ENCODE measurements around the gene SH2D5. TPM values are rescaled to one million over a fixed set of nuclear protein-coding genes. Genes with fewer than 3 reads are reported as not detected.

Gene SH2D5
- total RNA-seq, 1 donor from 2014 or later: 5.9 TPM

- no peaks in the 10 kb centered on the region for H3K27me3 ChIP-seq (ENCODE audit: insufficient read depth, low read length)
- Mint-ChIP-seq H3K27ac (ENCODE audit: unreplicated experiment) (peak overlapping the region; percentile 66), H3K4me1 (ENCODE audit: low read depth, unreplicated experiment) (peaks cover 15% of the 10 kb centered on the region), H3K27me3 (ENCODE audit: low read depth, unreplicated experiment) (peaks cover 2% of the 10 kb centered on the region), H3K9me3 (ENCODE audit: unreplicated experiment) (no peaks in the 10 kb centered on the region), H3K36me3 (ENCODE audit: low read depth, unreplicated experiment) (peaks cover 6% of the 10 kb centered on the region), H3K4me3 (ENCODE audit: unreplicated experiment) (no peak overlapping the region)
- H3K36me3 ChIP-seq (ENCODE audit: insufficient read depth, low read length): no peaks in the 10 kb centered on the region
- no peak overlapping the region for H3K4me3 ChIP-seq (ENCODE audit: insufficient read depth, low read depth, low read length)
- no peak overlapping the region for H3K4me2 ChIP-seq (ENCODE audit: low read length)
- no peak for TF ChIP-seq CTCF (IDR thresholded peaks at IDR 0.05; ENCODE audit: insufficient read depth, low read depth, low read length)
- no peak for TF ChIP-seq EZH2 (IDR thresholded peaks at IDR 0.05; ENCODE audit: insufficient read depth, low read length)
- no peaks in the 10 kb centered on the region for H3K4me1 ChIP-seq (ENCODE audit: insufficient read depth, low read length)
- no peak overlapping the region for H2AFZ ChIP-seq (ENCODE audit: low read depth, low read length)
- FAIRE-seq: no peak
- no peaks in the 10 kb centered on the region for H3K79me2 ChIP-seq (ENCODE audit: insufficient read depth, low read length)
- no peaks in the 10 kb centered on the region for H4K20me1 ChIP-seq (ENCODE audit: insufficient read depth, low read length)
- H3K27ac ChIP-seq (ENCODE audit: low read depth, low read length): no peak overlapping the region
- H3K9me3 ChIP-seq (ENCODE audit: insufficient read depth, low read depth, low read length): peaks cover 4% of the 10 kb centered on the region
- no peak for DNase-seq (ENCODE audit: low read depth)
- H3K9ac ChIP-seq (ENCODE audit: low read length): no peak overlapping the region
Measured at GRCh38 chr1:20704390-20705202, 27.9 kb downstream of the SH2D5 start.

GRCh38 chr1:20703124-20703756 is 29.3 kb downstream of the SH2D5 start:
- Mint-ChIP-seq H3K4me3 (ENCODE audit: unreplicated experiment) (no peak overlapping the region), H3K27ac (ENCODE audit: unreplicated experiment) (no peak overlapping the region), H3K36me3 (ENCODE audit: low read depth, unreplicated experiment) (peaks cover 3% of the 10 kb centered on the region), H3K9me3 (ENCODE audit: unreplicated experiment) (no peaks in the 10 kb centered on the region), H3K4me1 (ENCODE audit: low read depth, unreplicated experiment) (peaks cover 21% of the 10 kb centered on the region), H3K27me3 (ENCODE audit: low read depth, unreplicated experiment) (peaks cover 2% of the 10 kb centered on the region)
- FAIRE-seq (no peak), DNase-seq (ENCODE audit: low read depth) (no peak)
- Histone ChIP-seq H3K4me1 (ENCODE audit: insufficient read depth, low read length) (peaks cover 7% of the 10 kb centered on the region), H3K27ac (ENCODE audit: low read depth, low read length) (no peak overlapping the region), H4K20me1 (ENCODE audit: insufficient read depth, low read length) (no peaks in the 10 kb centered on the region), H3K36me3 (ENCODE audit: insufficient read depth, low read length) (no peaks in the 10 kb centered on the region), H3K4me2 (ENCODE audit: low read length) (no peak overlapping the region), H3K4me3 (ENCODE audit: insufficient read depth, low read depth, low read length) (no peak overlapping the region), H2AFZ (ENCODE audit: low read depth, low read length) (no peak overlapping the region), H3K9me3 (ENCODE audit: insufficient read depth, low read depth, low read length) (peaks cover 3% of the 10 kb centered on the region), H3K79me2 (ENCODE audit: insufficient read depth, low read length) (no peaks in the 10 kb centered on the region), H3K27me3 (ENCODE audit: insufficient read depth, low read length) (no peaks in the 10 kb centered on the region), H3K9ac (ENCODE audit: low read length) (no peak overlapping the region)
- no peak for TF ChIP-seq EZH2 (IDR thresholded peaks at IDR 0.05; ENCODE audit: insufficient read depth, low read length)

- H3K4me1 ChIP-seq (ENCODE audit: insufficient read depth, low read length): peaks cover 16% of the 10 kb centered on the region
- H3K79me2 ChIP-seq (ENCODE audit: insufficient read depth, low read length): no peaks in the 10 kb centered on the region
- no peaks in the 10 kb centered on the region for H4K20me1 ChIP-seq (ENCODE audit: insufficient read depth, low read length)
- Mint-ChIP-seq H3K4me3 (ENCODE audit: unreplicated experiment) (no peak overlapping the region), H3K36me3 (ENCODE audit: low read depth, unreplicated experiment) (peaks cover 3% of the 10 kb centered on the region), H3K4me1 (ENCODE audit: low read depth, unreplicated experiment) (peaks cover 22% of the 10 kb centered on the region), H3K27me3 (ENCODE audit: low read depth, unreplicated experiment) (peaks cover 2% of the 10 kb centered on the region), H3K9me3 (ENCODE audit: unreplicated experiment) (no peaks in the 10 kb centered on the region), H3K27ac (ENCODE audit: unreplicated experiment) (no peak overlapping the region)
- H3K9me3 ChIP-seq (ENCODE audit: insufficient read depth, low read depth, low read length): no peaks in the 10 kb centered on the region
- no peak overlapping the region for H3K4me3 ChIP-seq (ENCODE audit: insufficient read depth, low read depth, low read length)
- TF ChIP-seq CTCF (IDR thresholded peaks at IDR 0.05; ENCODE audit: insufficient read depth, low read depth, low read length): peak; percentile 13
- TF ChIP-seq EZH2 (IDR thresholded peaks at IDR 0.05; ENCODE audit: insufficient read depth, low read length): no peak
- FAIRE-seq (no peak), DNase-seq (ENCODE audit: low read depth) (no peak)
- no peaks in the 10 kb centered on the region for H3K27me3 ChIP-seq (ENCODE audit: insufficient read depth, low read length)
- H3K36me3 ChIP-seq (ENCODE audit: insufficient read depth, low read length): no peaks in the 10 kb centered on the region
- H3K4me2 ChIP-seq (ENCODE audit: low read length): no peak overlapping the region
- no peak overlapping the region for H3K9ac ChIP-seq (ENCODE audit: low read length)
- no peak overlapping the region for H3K27ac ChIP-seq (ENCODE audit: low read depth, low read length)
- no peak overlapping the region for H2AFZ ChIP-seq (ENCODE audit: low read depth, low read length)
Measured at GRCh38 chr1:20702416-20702815, 30.1 kb downstream of the SH2D5 start.
